Thoracic aorta (tissue), 2 donors: ENCODE measurements around the gene TMTC2. TPM values are rescaled to one million over a fixed set of nuclear protein-coding genes. Genes with fewer than 3 reads are reported as not detected.

ENCODE experiments used
- ATAC-seq: fragments of 150-250 bp; one replicate; pipeline ENCODE4 v1.8.0; 2017; ENCODE audit warnings: low read depth; ENCODE audit not compliant: insufficient number of reproducible peaks, low FRiP score
- DNase-seq: peaks from one replicate; pipeline ENCODE4 v3.0.0-alpha.2; 2020; ENCODE audit warnings: low spot score
- H3K27ac ChIP-seq, 2 donors: fragments of 200-600 bp; sonication (generic); 1 replicate in 1 of 2; 2 replicates in 1 of 2; pipeline ENCODE4 v1.5.1; 2016; ENCODE audit warnings: mild to moderate bottlenecking in 2 of 2, moderate library complexity in 2 of 2
- H3K27me3 ChIP-seq: fragments of 200-600 bp; sonication (generic); replicated peaks from 2 replicates; pipeline ENCODE4 v1.6.0; 2016; ENCODE audit warnings: mild to moderate bottlenecking; ENCODE audit not compliant: insufficient read depth
- H3K36me3 ChIP-seq: fragments of 200-600 bp; sonication (generic); one replicate; pipeline ENCODE4 v1.5.1; 2016
- H3K4me1 ChIP-seq, 2 donors: fragments of 200-600 bp; sonication (generic); 1 replicate in 1 of 2; 2 replicates in 1 of 2; pipeline versions ENCODE4 v1.5.1 to v1.6.0; 2016; ENCODE audit warnings: low read depth in 2 of 2, mild to moderate bottlenecking in 1 of 2; ENCODE audit not compliant: control insufficient read depth in 1 of 2
- H3K4me3 ChIP-seq: fragments of 200-600 bp; sonication (generic); 2 replicates; pipeline ENCODE4 v1.5.1; 2016; ENCODE audit warnings: mild to moderate bottlenecking
- H3K9me3 ChIP-seq: fragments of 200-600 bp; sonication (generic); 2 replicates; pipeline ENCODE4 v1.5.1; 2016
- CTCF ChIP-seq: fragments of 200-600 bp; sonication (generic); IDR thresholded peaks from one replicate; pipeline ENCODE4 v1.5.1; 2019; ENCODE audit warnings: antibody characterized with exemption
- total RNA-seq, 2 donors: library from RNA; depleted of rRNA; stranded (reverse); fragments of >200 nt; gene quantifications; one replicate each; pipeline versions ENCODE4 v1.1.0 to v1.2.3, GENCODE V29; 2016

The TMTC2 gene
- total RNA-seq, 2 donors from 2014 or later: 2.8 to 8.6 TPM

GRCh38 chr12:83121897-83122622, 435.4 kb downstream of the TMTC2 start:
- no peaks in the 10 kb centered on the region for H3K9me3 ChIP-seq
- TF ChIP-seq CTCF: no peak
- H3K4me1 ChIP-seq: no peaks in the 10 kb centered on the region
- DNase-seq: no peak
- no peaks in the 10 kb centered on the region for H3K27me3 ChIP-seq
- no peak overlapping the region for H3K27ac ChIP-seq
- no peaks in the 10 kb centered on the region for H3K36me3 ChIP-seq
- no peak for ATAC-seq
- H3K4me3 ChIP-seq: no peak overlapping the region

GRCh38 chr12:83122623-83122934, 435.9 kb downstream of the TMTC2 start:
- H3K4me3 ChIP-seq: no peak overlapping the region
- H3K36me3 ChIP-seq: no peaks in the 10 kb centered on the region
- H3K27me3 ChIP-seq: no peaks in the 10 kb centered on the region
- DNase-seq (no peak), ATAC-seq (no peak)
- H3K27ac ChIP-seq: no peak overlapping the region
- no peaks in the 10 kb centered on the region for H3K9me3 ChIP-seq
- no peaks in the 10 kb centered on the region for H3K4me1 ChIP-seq
- no peak for TF ChIP-seq CTCF

GRCh38 chr12:83123039-83123438, 436.3 kb downstream of the TMTC2 start:
- no peak for TF ChIP-seq CTCF
- H3K27ac ChIP-seq: no peak overlapping the region
- H3K4me3 ChIP-seq: no peak overlapping the region
- H3K4me1 ChIP-seq: no peaks in the 10 kb centered on the region
- DNase-seq: no peak
- H3K27me3 ChIP-seq: no peaks in the 10 kb centered on the region
- H3K36me3 ChIP-seq: no peaks in the 10 kb centered on the region
- ATAC-seq: no peak
- H3K9me3 ChIP-seq: no peaks in the 10 kb centered on the region

- Histone ChIP-seq H3K27ac (no peak overlapping the region), H3K27me3 (no peaks in the 10 kb centered on the region), H3K4me1 (no peaks in the 10 kb centered on the region), H3K36me3 (no peaks in the 10 kb centered on the region), H3K4me3 (no peak overlapping the region), H3K9me3 (no peaks in the 10 kb centered on the region)
- ATAC-seq (no peak), DNase-seq (no peak)
- TF ChIP-seq CTCF: no peak
Measured at GRCh38 chr12:83128540-83128939, 441.8 kb downstream of the TMTC2 start.

GRCh38 chr12:83130178-83130577, 443.5 kb downstream of the TMTC2 start:
- ATAC-seq (no peak), DNase-seq (no peak)
- Histone ChIP-seq H3K4me3 (no peak overlapping the region), H3K27me3 (no peaks in the 10 kb centered on the region), H3K36me3 (no peaks in the 10 kb centered on the region), H3K27ac (no peak overlapping the region), H3K9me3 (no peaks in the 10 kb centered on the region), H3K4me1 (no peaks in the 10 kb centered on the region)
- no peak for TF ChIP-seq CTCF
